Fibroblast of skin of right quadriceps (primary cell): ENCODE results near the gene ZNF583.

ENCODE experiments used
- DNase-seq: peaks from one replicate; pipeline ENCODE4 v3.0.0-alpha.2; 2013

Gene ZNF583

DNA sequence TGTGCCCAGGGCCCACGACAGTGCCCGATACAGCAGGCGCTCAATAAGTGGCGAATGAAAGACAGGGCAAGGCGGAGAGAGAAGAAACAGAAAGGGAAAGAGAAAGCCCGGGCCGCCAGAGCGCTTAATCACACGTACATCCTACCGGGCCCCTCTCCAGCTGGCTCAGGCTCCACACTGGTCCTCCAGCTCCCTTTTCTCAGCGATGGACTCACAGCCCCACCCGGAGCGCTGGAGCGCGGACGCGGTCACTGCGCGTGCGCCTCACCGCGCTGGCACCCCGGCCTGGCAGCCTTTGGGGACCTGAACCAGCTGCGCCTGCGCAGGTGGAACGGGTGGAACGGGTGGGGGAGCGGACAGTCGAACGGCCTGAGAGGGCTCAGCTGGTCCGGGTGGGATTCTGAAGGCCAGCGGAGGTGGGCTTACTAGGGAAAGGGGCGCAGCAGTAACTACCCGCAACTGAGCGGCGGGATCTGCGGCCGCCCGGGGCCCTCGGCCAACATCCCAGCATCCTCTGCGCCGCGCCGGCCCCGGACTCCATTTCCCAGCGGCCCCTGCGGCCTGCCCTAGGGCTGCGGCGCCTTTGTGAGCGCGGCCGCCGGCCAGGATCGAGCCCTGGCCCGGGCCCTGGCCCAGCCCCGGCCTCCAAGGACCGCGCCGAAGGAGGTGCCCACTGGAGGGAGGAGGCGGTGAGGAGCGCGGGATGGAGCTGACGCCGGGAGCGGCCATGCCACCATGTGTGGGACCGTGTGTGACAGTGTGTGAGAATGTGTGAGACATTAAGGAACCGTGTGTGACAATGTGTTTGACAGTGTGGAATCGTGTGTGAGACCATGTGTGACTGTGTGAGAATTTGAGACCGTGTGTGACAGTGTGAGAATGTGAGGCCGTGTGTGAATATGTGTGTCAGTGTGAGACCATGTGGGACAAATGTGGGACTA is at the start of gene ZNF583:
TSS of gene ZNF583 (plus strand) at position 569 of the 941 bp plus-strand sequence. CDS start 2,783 bp downstream, outside the sequence.
- DNase-seq: peak; percentile 95

- no peak for DNase-seq
Measured at GRCh38 chr19:56355517-56355916, 48.6 kb upstream of the ZNF583 start.

DNA sequence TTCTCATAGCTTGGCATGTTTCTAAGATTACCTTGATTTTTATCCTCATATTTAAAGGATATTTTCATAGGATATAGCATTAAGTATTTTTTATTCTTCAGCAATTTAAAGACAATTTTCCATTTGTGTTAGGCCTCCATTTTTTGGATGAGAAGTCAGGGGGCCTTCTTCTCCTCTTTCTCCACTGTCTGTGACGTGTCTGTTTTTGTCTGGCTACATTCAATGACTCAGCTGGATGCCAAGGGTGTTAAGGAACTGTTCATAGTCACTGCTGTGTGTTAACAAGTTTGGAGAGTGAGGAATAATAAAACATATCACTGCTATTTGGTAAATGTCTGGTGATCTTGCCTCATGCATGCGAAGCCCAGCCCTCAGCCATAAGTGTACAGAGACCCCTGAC is 47.2 kb upstream of the ZNF583 start:
- DNase-seq: no peak

DNA sequence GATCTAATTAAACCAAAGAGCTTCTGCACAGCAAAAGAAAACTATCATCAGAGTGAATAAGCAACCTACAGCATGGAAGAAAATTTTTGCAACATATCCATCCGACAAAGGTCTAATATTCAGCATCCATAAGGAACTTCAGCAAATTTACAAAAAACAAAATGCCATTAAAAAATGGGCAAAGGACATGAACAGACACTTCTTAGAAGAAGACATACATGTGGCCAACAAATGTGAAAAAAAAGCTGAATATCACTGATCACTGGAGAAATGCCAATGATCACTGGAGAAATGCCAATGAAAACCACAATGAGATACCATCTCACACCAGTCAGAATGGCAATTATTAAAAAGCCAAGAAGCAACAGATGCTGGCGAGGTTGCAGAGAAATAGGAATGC is 43.3 kb upstream of the ZNF583 start:
- DNase-seq: no peak

DNA sequence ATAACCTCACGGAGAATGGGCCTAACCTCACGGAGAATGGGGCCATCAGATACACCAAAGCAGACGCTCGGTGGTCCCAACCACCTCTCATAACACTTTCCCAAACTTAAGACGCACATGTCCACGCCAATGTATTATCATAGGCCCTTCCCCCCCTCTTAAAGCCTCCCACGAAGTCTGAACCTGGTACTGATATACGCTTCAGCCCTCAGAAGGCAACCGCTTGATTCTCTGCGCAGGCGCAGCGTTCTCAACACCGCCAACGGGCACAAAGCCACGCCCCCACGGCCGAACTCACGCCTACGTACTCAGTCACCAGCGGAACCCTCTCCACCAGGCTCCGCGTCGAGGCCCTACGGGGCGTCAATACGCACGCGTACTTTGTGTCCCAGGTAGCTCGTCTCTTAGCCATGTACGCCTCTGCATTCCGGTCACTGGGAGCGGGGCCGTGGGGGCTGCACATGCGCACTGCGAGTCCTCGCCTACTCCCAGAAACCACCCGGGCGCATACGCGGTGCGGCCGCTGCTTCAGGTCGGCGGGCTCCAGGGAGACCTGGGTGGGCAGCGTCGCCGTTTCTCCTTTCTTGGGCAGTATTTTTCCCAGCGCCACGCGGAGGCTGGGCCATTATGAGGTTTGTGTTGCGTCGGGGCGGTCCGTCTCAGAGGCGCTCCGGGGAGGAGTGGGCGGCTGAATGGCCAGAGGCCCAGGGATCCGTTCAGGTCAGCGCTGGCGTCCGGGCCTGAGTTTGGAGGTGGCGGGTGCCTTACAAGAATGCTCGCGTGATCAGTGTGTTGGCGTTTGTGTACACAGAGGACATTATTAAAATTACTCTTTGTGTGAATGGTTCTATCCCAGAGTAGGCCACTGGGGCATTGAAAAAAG is 36.1 kb upstream of the ZNF583 start:
- peak; percentile 95 for DNase-seq

GRCh38 chr19:56369886-56370676 is 34.1 kb upstream of the ZNF583 start:
- no peak for DNase-seq

- DNase-seq: no peak
Measured at GRCh38 chr19:56372281-56372680, 31.9 kb upstream of the ZNF583 start.

DNA sequence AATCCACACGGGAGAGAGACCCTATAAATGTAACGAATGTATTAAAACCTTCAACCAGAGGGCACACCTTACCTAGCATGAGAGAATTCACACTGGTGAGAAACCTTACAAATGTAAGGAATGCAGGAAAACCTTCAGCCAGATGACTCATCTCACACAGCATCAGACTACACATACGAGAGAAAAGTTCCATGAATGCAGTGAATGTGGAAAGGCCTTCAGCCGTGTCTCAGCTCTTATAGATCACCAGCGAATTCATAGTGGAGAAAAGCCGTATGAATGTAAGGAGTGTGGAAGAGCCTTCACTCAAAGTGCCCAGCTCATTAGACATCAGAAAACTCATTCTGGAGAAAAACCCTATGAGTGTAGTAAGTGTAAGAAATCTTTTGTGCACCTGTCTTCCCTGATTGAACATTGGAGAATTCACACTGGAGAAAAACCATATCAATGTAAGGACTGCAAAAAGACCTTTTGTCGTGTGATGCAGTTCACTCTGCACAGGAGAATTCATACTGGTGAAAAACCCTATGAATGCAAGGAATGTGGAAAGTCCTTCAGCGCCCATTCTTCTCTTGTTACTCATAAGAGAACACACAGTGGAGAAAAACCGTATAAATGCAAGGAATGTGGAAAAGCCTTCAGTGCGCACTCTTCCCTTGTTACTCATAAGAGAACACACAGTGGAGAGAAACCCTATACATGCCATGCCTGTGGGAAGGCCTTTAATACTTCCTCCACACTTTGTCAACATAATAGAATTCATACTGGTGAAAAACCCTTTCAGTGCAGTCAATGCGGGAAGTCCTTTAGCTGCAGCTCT is 26.8 kb upstream of the ZNF583 start:
- DNase-seq: peak; percentile 17

DNA sequence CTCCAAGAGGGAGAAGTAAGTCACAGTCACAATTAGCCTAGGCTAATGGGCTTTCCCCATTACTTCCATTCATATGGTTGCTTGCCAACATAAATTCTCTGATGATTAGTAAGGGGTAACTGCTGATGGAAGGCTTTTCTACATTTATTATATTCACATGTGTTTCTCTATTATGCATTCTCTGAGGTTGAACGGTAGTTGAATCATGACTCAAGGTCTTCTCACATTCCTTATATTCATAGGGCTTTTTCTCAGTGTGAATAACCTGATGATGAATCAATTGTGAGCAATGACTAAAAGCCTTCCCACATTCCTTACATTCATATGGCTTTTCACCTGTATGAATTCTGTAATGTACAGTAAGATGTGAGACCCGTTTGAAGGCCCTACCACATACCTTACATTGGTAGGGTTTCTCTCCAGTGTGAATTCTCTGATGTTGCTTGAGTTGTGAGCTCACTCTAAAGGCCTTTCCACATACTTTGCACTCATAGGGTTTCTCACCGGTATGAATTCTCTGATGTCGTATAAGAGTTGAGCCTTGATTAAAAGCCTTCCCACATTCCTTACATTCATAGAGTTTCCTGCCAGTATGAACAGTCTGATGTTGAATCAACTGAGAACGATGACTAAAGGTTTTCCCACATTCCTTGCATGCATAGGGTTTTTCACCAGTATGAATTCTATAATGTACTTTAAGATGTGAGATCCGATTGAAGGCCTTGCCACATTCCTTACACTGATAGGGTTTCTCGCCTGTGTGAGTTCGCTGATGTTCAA is 20.1 kb upstream of the ZNF583 start:
- peak; percentile 18 for DNase-seq

DNA sequence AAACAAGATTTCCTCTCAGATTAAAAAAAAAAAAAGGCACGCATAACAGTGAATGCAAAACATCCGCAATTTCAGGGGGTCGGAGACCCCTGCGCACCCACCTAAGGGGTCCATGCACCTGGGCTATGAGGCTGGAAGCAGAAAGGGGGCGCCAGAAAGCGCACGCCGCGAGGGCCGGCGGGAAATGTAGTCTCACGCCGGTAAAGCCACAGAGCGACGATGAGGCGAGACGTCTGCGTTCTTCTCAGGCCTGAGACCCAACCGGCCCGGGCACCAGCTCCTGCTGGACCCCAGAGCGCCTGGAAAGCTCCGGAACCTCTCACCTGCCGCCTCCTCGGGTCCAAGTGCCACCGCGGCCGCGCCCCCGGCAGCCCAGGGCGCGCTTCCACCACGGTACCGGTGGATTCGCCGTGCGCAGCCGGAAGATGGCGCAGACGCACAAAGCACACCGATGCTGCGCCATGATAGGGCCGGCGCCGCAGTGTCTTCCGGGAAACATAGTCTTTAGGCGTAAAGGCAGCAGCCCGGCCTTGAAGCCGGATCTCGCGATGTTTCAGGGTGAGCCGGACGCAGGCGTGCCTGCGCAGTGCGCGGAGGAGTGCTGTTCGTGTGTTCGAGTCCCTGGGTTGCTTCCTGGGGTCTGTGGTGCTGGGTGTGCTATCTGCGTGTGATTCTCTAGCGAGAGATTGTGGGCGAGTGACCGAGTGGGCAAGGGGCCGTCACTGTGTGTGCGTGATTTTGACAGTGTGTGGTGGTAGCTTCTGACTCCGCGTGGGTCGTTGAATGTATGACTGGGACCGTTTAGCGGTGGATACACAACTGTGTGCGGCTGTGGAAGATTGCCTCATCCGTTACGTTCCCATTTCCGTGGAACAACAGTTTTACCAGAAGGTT is 10.8 kb upstream of the ZNF583 start, which contains the start of gene ZNF582:
TSS of gene ZNF582 (minus strand) at position 416 of the 894 bp plus-strand sequence. CDS start 1,782 bp downstream, outside the sequence.
- peak; percentile 97 for DNase-seq

DNA sequence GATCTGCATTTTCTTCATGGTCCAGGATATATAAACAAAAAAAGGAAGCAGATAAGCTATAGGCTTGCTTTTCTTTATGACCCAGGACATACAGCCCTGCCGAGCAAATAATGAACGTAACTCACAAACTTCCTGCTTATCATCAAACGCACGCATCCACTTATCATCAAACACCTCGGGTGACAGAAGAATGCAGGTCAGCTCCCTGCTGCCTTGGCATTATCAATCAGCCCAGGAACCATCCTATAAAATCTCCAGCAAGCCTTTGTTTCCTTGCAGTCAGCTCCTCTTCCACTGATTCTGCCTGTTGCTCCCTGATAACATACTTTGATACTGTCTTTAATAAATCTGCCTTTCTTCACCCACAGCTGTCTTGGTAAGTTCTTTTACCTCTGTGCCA is 5.3 kb upstream of the ZNF583 start:
- no peak for DNase-seq

DNA sequence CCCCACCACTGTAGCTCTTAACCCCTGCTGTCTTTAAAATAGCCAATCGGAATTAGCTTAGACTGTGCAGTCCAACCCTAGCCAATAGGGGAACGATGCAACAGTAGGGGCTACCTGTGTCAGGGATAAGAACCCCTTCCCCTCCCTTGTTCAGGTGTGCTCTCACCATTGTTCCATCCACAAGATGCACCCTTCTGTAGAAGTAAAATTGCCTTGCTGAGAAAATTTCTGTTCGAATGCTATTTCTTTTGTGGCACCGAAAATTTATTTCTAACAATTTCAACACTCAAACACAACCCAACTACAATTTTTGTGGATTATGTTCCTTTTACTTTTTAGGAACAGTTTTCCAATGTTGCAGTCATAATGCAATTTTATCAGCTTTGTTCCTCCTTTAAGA is 3.6 kb upstream of the ZNF583 start:
- DNase-seq: no peak

DNA sequence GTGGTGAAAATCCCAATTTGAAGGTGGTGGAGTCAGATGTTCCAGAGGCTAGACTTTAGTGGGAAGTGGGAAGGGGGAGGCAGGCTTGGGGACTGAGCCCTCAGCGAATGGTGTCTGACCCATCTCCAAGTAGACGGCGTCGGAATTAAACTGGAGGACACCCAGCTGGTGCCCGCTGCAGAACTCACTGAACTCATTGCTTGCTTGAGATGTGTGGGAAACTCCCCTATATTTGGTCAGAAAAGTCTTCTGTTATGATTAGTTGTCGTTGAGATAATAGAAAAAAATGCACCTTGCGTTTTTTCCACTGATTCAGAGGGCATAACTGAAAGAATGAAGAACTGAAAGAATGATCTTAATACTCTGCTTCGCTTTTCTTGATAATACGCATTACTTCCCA is 871 bp upstream of the ZNF583 start:
- DNase-seq: no peak

GRCh38 chr19:56404705-56405056 is 549 bp downstream of the ZNF583 start:
- peak; percentile 2 for DNase-seq

GRCh38 chr19:56405062-56405461 is 930 bp downstream of the ZNF583 start:
- DNase-seq: no peak

- DNase-seq: no peak
Measured at GRCh38 chr19:56423276-56423984, 19.3 kb downstream of the ZNF583 start.

DNA sequence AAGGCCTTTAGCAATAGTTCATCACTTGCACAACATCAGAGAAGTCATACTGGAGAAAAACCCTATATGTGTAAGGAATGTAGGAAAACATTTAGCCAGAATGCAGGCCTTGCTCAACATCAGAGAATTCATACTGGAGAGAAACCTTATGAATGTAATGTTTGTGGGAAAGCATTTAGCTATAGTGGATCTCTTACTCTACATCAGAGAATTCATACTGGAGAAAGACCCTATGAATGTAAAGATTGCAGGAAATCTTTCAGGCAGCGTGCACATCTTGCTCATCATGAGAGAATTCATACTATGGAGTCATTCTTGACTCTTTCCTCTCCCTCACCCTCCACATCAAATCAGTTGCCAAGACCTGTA is 19.8 kb downstream of the ZNF583 start:
- DNase-seq: no peak

- DNase-seq: no peak
Measured at GRCh38 chr19:56441206-56441792, 37.2 kb downstream of the ZNF583 start.

DNA sequence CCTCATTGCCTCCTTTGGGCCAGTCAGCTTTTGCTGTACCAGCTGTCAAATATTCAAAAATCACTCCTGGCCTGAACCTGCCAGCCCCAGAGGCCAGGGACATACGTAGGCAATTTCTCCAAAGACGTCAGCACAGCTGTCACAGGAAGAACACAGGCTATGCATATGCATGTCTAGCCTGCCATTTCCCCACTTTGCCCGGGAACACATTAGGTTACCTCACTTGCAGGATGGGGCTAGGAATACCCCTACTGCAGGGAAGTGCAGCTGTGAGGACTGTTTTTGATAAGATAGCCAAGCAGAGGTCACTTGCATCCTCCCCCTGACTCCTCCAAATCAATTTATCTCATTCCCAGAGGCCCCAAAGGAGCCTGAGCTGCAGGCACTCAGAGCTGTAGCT is 70.2 kb downstream of the ZNF583 start:
- DNase-seq: no peak
